Measurements from ENCODE around the gene PDXP.

GRCh38 chr22:37686002-37686982 is 27.8 kb downstream of the PDXP start, which contains the start of gene NOL12:
- TF ChIP-seq ZNF433 (tag by site-specific recombination; IDR thresholded peaks at IDR 0.05; ENCODE audit: low read depth), result no peak
- no peak for TF ChIP-seq ZNF350 (tag by site-specific recombination; IDR thresholded peaks at IDR 0.05)
- peak; percentile 82 for TF ChIP-seq ZNF24 (tag by site-specific recombination; IDR thresholded peaks at IDR 0.05)
- TF ChIP-seq ZNF292 (tag by site-specific recombination; IDR thresholded peaks at IDR 0.05; ENCODE audit: borderline replicate concordance, low read depth), result no peak
- peak; percentile 22; the same call in 1 of the 2 replicates for TF ChIP-seq ATF2 (tag by site-specific recombination; IDR thresholded peaks at IDR 0.05; ENCODE audit: low read depth)
- no peak for TF ChIP-seq ZNF658 (tag by site-specific recombination; IDR thresholded peaks at IDR 0.05)
- TF ChIP-seq ZBTB11 (tag by site-specific recombination; conservative IDR thresholded peaks at IDR 0.05; ENCODE audit: low read depth), result peak; percentile 100
- TF ChIP-seq ZNF37A (tag by site-specific recombination; IDR thresholded peaks at IDR 0.05), result no peak
- TF ChIP-seq PRDM4 (tag by site-specific recombination; IDR thresholded peaks at IDR 0.05), result peak; percentile 74
- TF ChIP-seq CTCF (tag by site-specific recombination; IDR thresholded peaks at IDR 0.05), result peak; percentile 12; the same call in 1 of the 2 replicates
- no peak for TF ChIP-seq ZNF626 (tag by site-specific recombination; IDR thresholded peaks at IDR 0.05)
- TF ChIP-seq ZIC2 (tag by site-specific recombination; IDR thresholded peaks at IDR 0.05), result peak; percentile 70
- TF ChIP-seq ZNF211 (tag by site-specific recombination; IDR thresholded peaks at IDR 0.05; ENCODE audit: low read depth), result no peak

Data from HEK293 (cell line).